C4-2B (cell line): ENCODE results near the gene DLGAP4.

Experiments
- ZFX ChIP-seq: fragments of 450-650 bp; IDR thresholded peaks from 2 replicates; pipeline ENCODE4 v1.6.1; 2017
- TF ChIP-seq, protein P1 (sequence below): fragments of 450-650 bp; conservative IDR thresholded peaks from 2 replicates; pipeline ENCODE4 v1.5.1; 2017; ENCODE audit warnings: mild to moderate bottlenecking

DNA sequence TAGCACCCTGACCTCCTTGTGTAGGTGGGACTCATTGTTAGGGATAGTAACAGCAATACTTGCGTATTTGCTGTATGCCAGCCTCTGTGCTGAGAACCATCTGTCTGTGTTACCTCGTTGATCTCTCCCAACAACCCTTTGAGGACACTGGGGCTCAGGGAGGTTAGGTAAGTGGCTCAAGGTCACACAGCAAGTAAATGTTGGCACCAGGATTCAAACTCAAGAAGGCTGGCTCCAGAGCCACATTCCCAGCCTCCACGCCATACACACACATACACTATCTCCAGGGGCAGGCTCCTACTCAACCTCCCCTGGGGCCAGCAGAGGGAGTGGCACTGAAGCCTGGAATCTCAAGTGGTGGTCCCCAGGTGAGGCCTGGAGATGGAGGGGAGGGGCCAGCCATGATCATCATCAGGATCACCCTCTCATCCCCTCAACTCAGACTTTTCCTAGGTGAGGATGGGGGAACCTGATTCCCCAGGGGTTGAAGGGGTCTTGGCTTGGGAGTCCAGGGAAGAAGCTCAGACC is 109.4 kb downstream of the DLGAP4 start:
- TF ChIP-seq, protein P1, sequence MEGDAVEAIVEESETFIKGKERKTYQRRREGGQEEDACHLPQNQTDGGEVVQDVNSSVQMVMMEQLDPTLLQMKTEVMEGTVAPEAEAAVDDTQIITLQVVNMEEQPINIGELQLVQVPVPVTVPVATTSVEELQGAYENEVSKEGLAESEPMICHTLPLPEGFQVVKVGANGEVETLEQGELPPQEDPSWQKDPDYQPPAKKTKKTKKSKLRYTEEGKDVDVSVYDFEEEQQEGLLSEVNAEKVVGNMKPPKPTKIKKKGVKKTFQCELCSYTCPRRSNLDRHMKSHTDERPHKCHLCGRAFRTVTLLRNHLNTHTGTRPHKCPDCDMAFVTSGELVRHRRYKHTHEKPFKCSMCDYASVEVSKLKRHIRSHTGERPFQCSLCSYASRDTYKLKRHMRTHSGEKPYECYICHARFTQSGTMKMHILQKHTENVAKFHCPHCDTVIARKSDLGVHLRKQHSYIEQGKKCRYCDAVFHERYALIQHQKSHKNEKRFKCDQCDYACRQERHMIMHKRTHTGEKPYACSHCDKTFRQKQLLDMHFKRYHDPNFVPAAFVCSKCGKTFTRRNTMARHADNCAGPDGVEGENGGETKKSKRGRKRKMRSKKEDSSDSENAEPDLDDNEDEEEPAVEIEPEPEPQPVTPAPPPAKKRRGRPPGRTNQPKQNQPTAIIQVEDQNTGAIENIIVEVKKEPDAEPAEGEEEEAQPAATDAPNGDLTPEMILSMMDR, result no peak
- TF ChIP-seq ZFX, result no peak
